NT2/D1 (cell line): ENCODE measurements around the gene SCP2.

ENCODE experiments used
- SUZ12 ChIP-seq: IDR thresholded peaks from 2 replicates; pipeline ENCODE4 v1.6.1; 2011; ENCODE audit not compliant: insufficient read length, insufficient read depth; ENCODE audit errors: extremely low read depth
- YY1 ChIP-seq: IDR thresholded peaks from 2 replicates; pipeline ENCODE4 v1.6.1; 2011; ENCODE audit not compliant: insufficient read length, insufficient read depth
- ZNF274 ChIP-seq: IDR thresholded peaks from 2 replicates; pipeline ENCODE4 v1.6.1; 2011; ENCODE audit warnings: mild to moderate bottlenecking, low read depth, low read length

- TF ChIP-seq SUZ12: no peak
- no peak for TF ChIP-seq YY1
- TF ChIP-seq ZNF274: no peak
Measured at GRCh38 chr1:52918201-52918600, 8.9 kb upstream of the SCP2 start.
